Measurements from ENCODE around the gene KCNC4. TPM values are rescaled to one million over a fixed set of nuclear protein-coding genes. Genes with fewer than 3 reads are reported as not detected.

KCNC4 gene
- total and polyA plus RNA-seq, 12 donors, result 1.1 to 14.4 (median 9.3) TPM

- no peak overlapping the region for H3K4me3 ChIP-seq
- no peak overlapping the region for H3K27ac ChIP-seq
- H3K36me3 ChIP-seq (replicated peaks in 1 of 2), result no peaks in the 10 kb centered on the region
- 60 to 76% (median 72%) methylated on average over 8 to 10 of the region's 10 CpGs for WGBS, 4 donors
- H3K4me1 ChIP-seq (replicated peaks in 1 of 2), result peaks cover 0 to 18% of the 10 kb centered on the region in 2 donors
- H3K9me3 ChIP-seq (replicated peaks in 1 of 3), result no peaks in the 10 kb centered on the region
- TF ChIP-seq POLR2A (IDR thresholded peaks at IDR 0.05) (no peak), CTCF (IDR thresholded peaks at IDR 0.05) (no peak)
- no peak for DNase-seq
- peaks cover 6% of the 10 kb centered on the region for H3K27me3 ChIP-seq
- intact Hi-C loops (cut with DNase I), result no loop called here
Measured at GRCh38 chr1:110185181-110185580, 24.9 kb upstream of the KCNC4 start.

GRCh38 chr1:110186558-110186957 lies 23.6 kb upstream of the KCNC4 start:
- peaks cover 0 to 18% of the 10 kb centered on the region in 2 donors for H3K4me1 ChIP-seq (replicated peaks in 1 of 2)
- 59 to 74% (median 63%) methylated on average over 5 of the region's 5 CpGs for WGBS, 4 donors
- H3K9me3 ChIP-seq (replicated peaks in 1 of 3), result no peaks in the 10 kb centered on the region
- no peak for DNase-seq
- H3K4me3 ChIP-seq, result no peak overlapping the region
- TF ChIP-seq POLR2A (IDR thresholded peaks at IDR 0.05) (no peak), CTCF (IDR thresholded peaks at IDR 0.05) (no peak)
- intact Hi-C loops (cut with DNase I), result no loop called here
- H3K27me3 ChIP-seq, result peaks cover 6% of the 10 kb centered on the region
- no peak overlapping the region for H3K27ac ChIP-seq
- no peaks in the 10 kb centered on the region for H3K36me3 ChIP-seq (replicated peaks in 1 of 2)

- H3K27ac ChIP-seq, result peak overlapping the region in 1 of 5 donors; percentile 60
- WGBS, 4 donors, result 81 to 89% (median 85%) methylated on average over 10 of the region's 10 CpGs
- peaks cover 6% of the 10 kb centered on the region for H3K27me3 ChIP-seq
- H3K4me3 ChIP-seq, result no peak overlapping the region
- no peaks in the 10 kb centered on the region for H3K36me3 ChIP-seq (replicated peaks in 1 of 2)
- intact Hi-C loops (cut with DNase I), result no loop called here
- no peaks in the 10 kb centered on the region for H3K9me3 ChIP-seq (replicated peaks in 1 of 3)
- H3K4me1 ChIP-seq (replicated peaks in 1 of 2), result peaks cover 0 to 18% of the 10 kb centered on the region in 2 donors
- DNase-seq, result no peak
- TF ChIP-seq CTCF (IDR thresholded peaks at IDR 0.05) (no peak), POLR2A (IDR thresholded peaks at IDR 0.05) (no peak)
Measured at GRCh38 chr1:110187139-110187890, 22.8 kb upstream of the KCNC4 start.

- no peak for TF ChIP-seq POLR2A (IDR thresholded peaks at IDR 0.05)
- TF ChIP-seq CTCF (IDR thresholded peaks at IDR 0.05), result no peak
- 25 to 40% (median 34%) methylated on average over 6 of the region's 6 CpGs for WGBS, 4 donors
- no peak overlapping the region for H3K4me3 ChIP-seq
- H3K9me3 ChIP-seq (replicated peaks in 1 of 3), result no peaks in the 10 kb centered on the region
- H3K36me3 ChIP-seq (replicated peaks in 1 of 2), result no peaks in the 10 kb centered on the region
- intact Hi-C loops (cut with DNase I), result no loop called here
- peaks cover 6% of the 10 kb centered on the region for H3K27me3 ChIP-seq
- peak overlapping the region in 2 of 5 donors; percentile 27 to 60 for H3K27ac ChIP-seq
- H3K4me1 ChIP-seq (replicated peaks in 1 of 2), result peaks cover 0 to 18% of the 10 kb centered on the region in 2 donors
- peak in 5 of 7 donors; percentile 55 to 76 (median 71) for DNase-seq
Measured at GRCh38 chr1:110188035-110188618, 22.0 kb upstream of the KCNC4 start.
